Measurements from ENCODE around the gene PNLDC1. TPM values are rescaled to one million over a fixed set of nuclear protein-coding genes. Genes with fewer than 3 reads are reported as not detected.

The PNLDC1 gene
- total and polyA plus RNA-seq, 9 of the 15 experiments (the other 6 are each of a cell fraction or from before 2014, with no cell fraction given) = 0.12 TPM; not detected in 8

DNA sequence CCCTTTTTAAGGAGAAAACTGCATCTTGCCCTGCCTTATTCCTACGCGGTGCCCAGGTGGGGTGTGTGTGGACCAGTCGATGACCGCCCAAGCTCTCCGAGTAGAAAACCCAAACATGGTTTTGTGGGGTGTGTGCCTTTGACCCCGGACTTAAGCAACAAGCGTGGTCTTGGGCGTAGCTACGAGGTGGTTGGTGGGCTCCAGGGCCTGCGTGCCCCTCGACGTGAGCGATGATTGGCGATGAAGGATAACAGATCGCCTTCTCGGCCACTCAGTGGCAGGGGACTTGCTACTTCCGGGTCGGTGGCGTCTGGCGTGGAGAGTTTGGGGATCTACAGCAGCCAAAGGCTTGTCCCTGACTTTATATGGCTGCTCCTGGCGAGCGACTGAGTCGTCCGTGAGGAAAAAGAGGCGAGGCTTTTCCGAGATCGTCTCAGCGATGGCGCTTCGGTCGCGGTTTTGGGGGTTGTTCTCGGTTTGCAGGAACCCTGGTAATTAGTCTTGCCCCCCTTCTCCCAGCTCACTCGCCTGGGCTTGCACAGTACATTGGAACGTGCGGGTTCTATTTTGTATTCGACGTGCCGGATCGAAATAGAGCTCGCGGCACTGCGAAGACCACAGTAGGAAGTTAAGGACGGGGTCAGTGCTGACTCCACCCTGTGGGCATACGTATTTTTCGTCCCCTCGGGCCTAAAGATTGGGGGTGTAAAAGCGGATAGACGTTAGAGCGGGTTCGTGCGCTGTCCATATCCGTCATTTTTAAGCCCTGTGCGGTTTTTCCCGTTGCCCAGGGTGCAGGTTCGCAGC is 9.7 kb upstream of the PNLDC1 start, which contains the start of gene MRPL18 (continued):
- TF ChIP-seq EP400 (IDR thresholded peaks at IDR 0.05) = peak; percentile 81
- TF ChIP-seq, protein P1, sequence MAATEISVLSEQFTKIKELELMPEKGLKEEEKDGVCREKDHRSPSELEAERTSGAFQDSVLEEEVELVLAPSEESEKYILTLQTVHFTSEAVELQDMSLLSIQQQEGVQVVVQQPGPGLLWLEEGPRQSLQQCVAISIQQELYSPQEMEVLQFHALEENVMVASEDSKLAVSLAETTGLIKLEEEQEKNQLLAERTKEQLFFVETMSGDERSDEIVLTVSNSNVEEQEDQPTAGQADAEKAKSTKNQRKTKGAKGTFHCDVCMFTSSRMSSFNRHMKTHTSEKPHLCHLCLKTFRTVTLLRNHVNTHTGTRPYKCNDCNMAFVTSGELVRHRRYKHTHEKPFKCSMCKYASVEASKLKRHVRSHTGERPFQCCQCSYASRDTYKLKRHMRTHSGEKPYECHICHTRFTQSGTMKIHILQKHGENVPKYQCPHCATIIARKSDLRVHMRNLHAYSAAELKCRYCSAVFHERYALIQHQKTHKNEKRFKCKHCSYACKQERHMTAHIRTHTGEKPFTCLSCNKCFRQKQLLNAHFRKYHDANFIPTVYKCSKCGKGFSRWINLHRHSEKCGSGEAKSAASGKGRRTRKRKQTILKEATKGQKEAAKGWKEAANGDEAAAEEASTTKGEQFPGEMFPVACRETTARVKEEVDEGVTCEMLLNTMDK (IDR thresholded peaks at IDR 0.05; ENCODE audit: borderline replicate concordance, insufficient read depth, low read depth, low read length, poor library complexity, severe bottlenecking) = no peak
- TF ChIP-seq TFAP4 (CRISPR knock-in tag; IDR thresholded peaks at IDR 0.05; ENCODE audit: borderline replicate concordance) = peak; percentile 57; the same call in 1 of the 2 replicates
- TF ChIP-seq SUPT5H (IDR thresholded peaks at IDR 0.05) = no peak; the same call in none of the 2 replicates
- peak in 1 of 2 experiments; percentile 28; a peak in 1 of 4 replicates for TF ChIP-seq TRIM24 (IDR thresholded peaks at IDR 0.05)
- peak; percentile 64 for TF ChIP-seq RBBP5 (IDR thresholded peaks at IDR 0.05; ENCODE audit: borderline replicate concordance, insufficient read depth, low read length, poor library complexity, severe bottlenecking)
- peak; percentile 83 for TF ChIP-seq CXXC5 (CRISPR knock-in tag; IDR thresholded peaks at IDR 0.05)
- TF ChIP-seq PCBP2 (IDR thresholded peaks at IDR 0.05; ENCODE audit: low read depth, low read length, poor library complexity, severe bottlenecking) = no peak
- TF ChIP-seq ZBTB49 (CRISPR knock-in tag; IDR thresholded peaks at IDR 0.05; ENCODE audit: borderline replicate concordance) = no peak
- TF ChIP-seq ZNF449 (CRISPR knock-in tag; IDR thresholded peaks at IDR 0.05) = no peak
- TF ChIP-seq ZNF79 (CRISPR knock-in tag; IDR thresholded peaks at IDR 0.05; ENCODE audit: low read depth) = no peak
- TF ChIP-seq HNRNPL (IDR thresholded peaks at IDR 0.05; ENCODE audit: low read depth, low read length) = no peak
- TF ChIP-seq SRSF7 (optimal IDR thresholded peaks at IDR 0.05; ENCODE audit: low read depth, low read length) = no peak
